Type B pancreatic cell (in vitro differentiated cells): Measurements from ENCODE around the gene SAMHD1. TPM values are rescaled to one million over a fixed set of nuclear protein-coding genes. Genes with fewer than 3 reads are reported as not detected.

Experiments
- DNase-seq: peaks from one replicate; pipeline ENCODE4 v3.0.0; 2021; ENCODE audit warnings: mixed read lengths; ENCODE audit not compliant: unreplicated experiment; ENCODE audit errors: extremely low spot score
- H3K27ac Mint-ChIP-seq: 2 replicates; pipeline ENCODE4 v1.8.0; 2021; ENCODE audit warnings: mild to moderate bottlenecking, mixed read lengths
- H3K27me3 Mint-ChIP-seq: 2 replicates; pipeline ENCODE4 v1.8.0; 2021; ENCODE audit warnings: mixed read lengths
- H3K36me3 Mint-ChIP-seq: 2 replicates; pipeline ENCODE4 v1.8.0; 2021; ENCODE audit warnings: mixed read lengths
- H3K4me1 Mint-ChIP-seq: one replicate; pipeline ENCODE4 v1.8.0; 2021; ENCODE audit warnings: mixed read lengths; ENCODE audit not compliant: unreplicated experiment
- H3K4me3 Mint-ChIP-seq: 2 replicates; pipeline ENCODE4 v1.8.0; 2021; ENCODE audit warnings: mild to moderate bottlenecking, mixed read lengths
- H3K9me3 Mint-ChIP-seq: 2 replicates; pipeline ENCODE4 v1.8.0; 2021; ENCODE audit warnings: mixed read lengths
- CTCF ChIP-seq: fragments of 200-600 bp; sonication (generic); conservative IDR thresholded peaks from 2 replicates; pipeline ENCODE4 v1.5.0; 2021; ENCODE audit warnings: antibody characterized with exemption, mild to moderate bottlenecking
- total RNA-seq: library from RNA; stranded (reverse); gene quantifications from 2 replicates; pipeline ENCODE4 v1.2.1, GENCODE V29; 2021; ENCODE audit warnings: low replicate concordance

SAMHD1 gene
- total RNA-seq, 1 donor from 2014 or later: 33.4 TPM

GRCh38 chr20:36991703-36992102 is 40.2 kb upstream of the SAMHD1 start:
- H3K36me3 Mint-ChIP-seq: peaks cover 23% of the 10 kb centered on the region
- no peak for TF ChIP-seq CTCF
- no peak overlapping the region for H3K27ac Mint-ChIP-seq
- H3K4me1 Mint-ChIP-seq: peaks cover 6% of the 10 kb centered on the region
- H3K4me3 Mint-ChIP-seq: no peak overlapping the region
- no peaks in the 10 kb centered on the region for H3K27me3 Mint-ChIP-seq
- H3K9me3 Mint-ChIP-seq: peaks cover 11% of the 10 kb centered on the region
- DNase-seq: no peak

GRCh38 chr20:36989797-36990196 is 38.3 kb upstream of the SAMHD1 start:
- H3K36me3 Mint-ChIP-seq: peaks cover 11% of the 10 kb centered on the region
- H3K4me1 Mint-ChIP-seq: peaks cover 6% of the 10 kb centered on the region
- H3K9me3 Mint-ChIP-seq: peaks cover 7% of the 10 kb centered on the region
- no peak for DNase-seq
- no peak for TF ChIP-seq CTCF
- no peak overlapping the region for H3K27ac Mint-ChIP-seq
- H3K27me3 Mint-ChIP-seq: no peaks in the 10 kb centered on the region
- no peak overlapping the region for H3K4me3 Mint-ChIP-seq

GRCh38 chr20:36988494-36988966 is 37.0 kb upstream of the SAMHD1 start:
- H3K4me1 Mint-ChIP-seq: peaks cover 6% of the 10 kb centered on the region
- no peaks in the 10 kb centered on the region for H3K27me3 Mint-ChIP-seq

GRCh38 chr20:36984257-36984638 is 32.7 kb upstream of the SAMHD1 start:
- TF ChIP-seq CTCF: no peak
- Mint-ChIP-seq H3K27me3 (no peaks in the 10 kb centered on the region), H3K9me3 (no peaks in the 10 kb centered on the region), H3K36me3 (no peaks in the 10 kb centered on the region), H3K4me3 (no peak overlapping the region), H3K27ac (no peak overlapping the region), H3K4me1 (no peaks in the 10 kb centered on the region)
- DNase-seq: no peak

More at GRCh38 chr20:36988494-36988966, 37.0 kb upstream of the SAMHD1 start:
- DNase-seq: no peak
- peaks cover 7% of the 10 kb centered on the region for H3K9me3 Mint-ChIP-seq
- H3K27ac Mint-ChIP-seq: peak overlapping the region; percentile 21
- TF ChIP-seq CTCF: no peak
- no peak overlapping the region for H3K4me3 Mint-ChIP-seq
- H3K36me3 Mint-ChIP-seq: peaks cover 7% of the 10 kb centered on the region

- Mint-ChIP-seq H3K27me3 (no peaks in the 10 kb centered on the region), H3K4me3 (no peak overlapping the region), H3K9me3 (no peaks in the 10 kb centered on the region), H3K27ac (no peak overlapping the region), H3K36me3 (no peaks in the 10 kb centered on the region), H3K4me1 (no peaks in the 10 kb centered on the region)
- no peak for TF ChIP-seq CTCF
- DNase-seq: no peak
These were observed 23.8 kb upstream of the SAMHD1 start for GRCh38 chr20:36975099-36975818.
